H1 (cell line): ENCODE data around the gene OLA1. TPM values are rescaled to one million over a fixed set of nuclear protein-coding genes. Genes with fewer than 3 reads are reported as not detected.

ENCODE experiments used
- CTCF ChIA-PET: fragments of 300-600 bp; sonication (Branson Sonifier 250); formaldehyde crosslinking; loops from one replicate; lab custom pipeline; 2021; ENCODE audit not compliant: partially characterized antibody; lab: Charles Lee
- POLR2A ChIA-PET: fragments of 300-600 bp; sonication (Branson Sonifier 250); formaldehyde crosslinking; loops from one replicate; lab custom pipeline; 2021; ENCODE audit warnings: inconsistent platforms; ENCODE audit not compliant: partially characterized antibody; lab: Charles Lee
- DNase-seq, 2 experiments: peaks; one replicate each; pipeline versions ENCODE4 v3.0.0 to v3.0.0-alpha.2; 2010 to 2022; ENCODE audit warnings: low spot score in 2 of 2, low read depth in 1 of 2, mixed read lengths in 1 of 2
- FAIRE-seq: peaks from 2 replicates; lab custom pipeline; 2011; peaks lifted over from hg19 to GRCh38; lab: Jason Lieb, UNC
- H2AFZ ChIP-seq: 2 replicates; pipeline ENCODE4 v1.8.1; 2012; ENCODE audit warnings: low read length, inconsistent platforms
- H2AK5ac ChIP-seq: 2 replicates; pipeline ENCODE4 v1.6.1; 2013; ENCODE audit warnings: low read depth, low read length
- H2BK120ac ChIP-seq: replicated peaks from 2 replicates; pipeline ENCODE3; 2013; ENCODE audit warnings: low read depth, low read length, inconsistent platforms
- H2BK12ac ChIP-seq: 2 replicates; pipeline ENCODE4 v1.6.1; 2013; ENCODE audit warnings: low read depth, low read length
- H2BK15ac ChIP-seq: 2 replicates; pipeline ENCODE4 v1.6.1; 2013; ENCODE audit warnings: low read length
- H2BK20ac ChIP-seq: 2 replicates; pipeline ENCODE4 v1.6.1; 2013; ENCODE audit warnings: low read length
- H2BK5ac ChIP-seq: 2 replicates; pipeline ENCODE4 v1.6.1; 2013; ENCODE audit warnings: low read depth, low read length
- H3K14ac ChIP-seq: 2 replicates; pipeline ENCODE4 v1.6.1; 2013; ENCODE audit warnings: inconsistent platforms; ENCODE audit not compliant: insufficient read length
- H3K18ac ChIP-seq: 2 replicates; pipeline ENCODE4 v1.6.1; 2013; ENCODE audit warnings: low read length; ENCODE audit errors: extremely low read depth
- H3K23ac ChIP-seq: 2 replicates; pipeline ENCODE4 v1.6.1; 2013; ENCODE audit warnings: inconsistent platforms; ENCODE audit not compliant: insufficient read length
- H3K23me2 ChIP-seq: 2 replicates; pipeline ENCODE4 v1.6.1; 2013; ENCODE audit warnings: low read depth, low read length
- H3K27ac ChIP-seq: 2 replicates; pipeline ENCODE4 v1.6.1; 2011; ENCODE audit warnings: low read depth, low read length, inconsistent platforms
- H3K27me3 ChIP-seq, 4 experiments: replicated peaks in 1 of 4; 1 replicate in 1 of 4; 2 replicates in 3 of 4; pipeline versions ENCODE4 v1.6.1 to v1.8.1; 2011 to 2013; ENCODE audit warnings: low read length in 3 of 4, mild to moderate bottlenecking in 3 of 4, inconsistent platforms in 2 of 4, mixed read lengths in 2 of 4, moderate library complexity in 1 of 4; ENCODE audit not compliant: control insufficient read depth in 3 of 4, insufficient read depth in 3 of 4; ENCODE audit errors: extremely low read depth in 1 of 4
- H3K36me3 ChIP-seq, 4 experiments: 2 replicates each; pipeline versions ENCODE4 v1.6.1 to v1.8.1; 2011 to 2013; ENCODE audit warnings: mild to moderate bottlenecking in 4 of 4, low read length in 3 of 4, moderate library complexity in 2 of 4, control low read depth in 1 of 4, inconsistent platforms in 1 of 4; ENCODE audit not compliant: insufficient read depth in 4 of 4, control insufficient read depth in 2 of 4
- H3K4ac ChIP-seq: replicated peaks from 2 replicates; pipeline ENCODE3; 2013; ENCODE audit warnings: low read length, low read depth, mixed read lengths, inconsistent platforms; ENCODE audit not compliant: insufficient read length
- H3K4me1 ChIP-seq, 4 experiments: replicated peaks in 1 of 4; 1 replicate in 1 of 4; 2 replicates in 3 of 4; pipeline versions ENCODE4 v1.6.1 to v1.8.1; 2011 to 2013; ENCODE audit warnings: low read length in 3 of 4, inconsistent platforms in 2 of 4, mixed read lengths in 1 of 4; ENCODE audit not compliant: insufficient read depth in 4 of 4, control insufficient read depth in 3 of 4
- H3K4me2 ChIP-seq, 2 experiments: 2 replicates each; pipeline versions ENCODE4 v1.6.1 to v1.8.1; 2011 to 2013; ENCODE audit warnings: low read depth in 2 of 2, low read length in 2 of 2, control low read depth in 1 of 2, inconsistent platforms in 1 of 2, mild to moderate bottlenecking in 1 of 2; ENCODE audit not compliant: insufficient read depth in 1 of 2
- H3K4me3 ChIP-seq, 4 experiments: fragments of 200-600, 300-600 bp in 1 of 4; sonication (generic), shearing (Covaris generic), sonication (Bioruptor Twin) in 1 of 4; 2 replicates each; pipeline versions ENCODE4 v1.5.1 to v1.8.1; 2011 to 2016; ENCODE audit warnings: low read length in 4 of 4, low read depth in 3 of 4, control low read depth in 2 of 4, inconsistent platforms in 2 of 4, mild to moderate bottlenecking in 2 of 4, mixed read lengths in 1 of 4, moderate library complexity in 1 of 4; ENCODE audit not compliant: insufficient read depth in 2 of 4; ENCODE audit errors: extremely low read depth in 1 of 4
- H3K56ac ChIP-seq: replicated peaks from 2 replicates; pipeline ENCODE3; 2013; ENCODE audit warnings: low read depth, mild to moderate bottlenecking, mixed read lengths, low read length, inconsistent platforms; ENCODE audit not compliant: insufficient read length
- H3K79me1 ChIP-seq: 2 replicates; pipeline ENCODE4 v1.6.1; 2013; ENCODE audit warnings: low read depth, low read length, control low read depth
- H3K79me2 ChIP-seq, 2 experiments: 2 replicates each; pipeline versions ENCODE4 v1.6.1 to v1.8.1; 2012 to 2013; ENCODE audit warnings: low read length in 2 of 2, mild to moderate bottlenecking in 2 of 2, inconsistent platforms in 1 of 2; ENCODE audit not compliant: insufficient read depth in 2 of 2, control insufficient read depth in 1 of 2
- H3K9ac ChIP-seq, 4 experiments: replicated peaks in 1 of 4; 1 replicate in 1 of 4; 2 replicates in 3 of 4; pipeline versions ENCODE4 v1.6.1 to v1.8.1; 2011 to 2013; ENCODE audit warnings: low read depth in 3 of 4, low read length in 3 of 4, control low read depth in 2 of 4, mild to moderate bottlenecking in 2 of 4, moderate library complexity in 2 of 4, inconsistent platforms in 1 of 4; ENCODE audit errors: extremely low read depth in 1 of 4
- H3K9me3 ChIP-seq, 2 experiments: 2 replicates each; pipeline versions ENCODE4 v1.6.1 to v1.8.1; 2012 to 2013; ENCODE audit warnings: mild to moderate bottlenecking in 2 of 2, moderate library complexity in 2 of 2, control low read depth in 1 of 2, inconsistent platforms in 1 of 2, low read depth in 1 of 2, low read length in 1 of 2, mixed read lengths in 1 of 2; ENCODE audit not compliant: insufficient read depth in 2 of 2
- H4K20me1 ChIP-seq, 2 experiments: replicated peaks in 1 of 2; 2 replicates each; pipeline versions ENCODE3 to v1.8.1; 2011 to 2013; ENCODE audit warnings: inconsistent platforms in 2 of 2, low read length in 2 of 2, mild to moderate bottlenecking in 1 of 2; ENCODE audit not compliant: insufficient read depth in 2 of 2, control insufficient read depth in 1 of 2
- H4K5ac ChIP-seq: 2 replicates; pipeline ENCODE4 v1.6.1; 2013; ENCODE audit warnings: low read length, low read depth, mixed read lengths, inconsistent platforms; ENCODE audit not compliant: insufficient read length
- H4K8ac ChIP-seq: 2 replicates; pipeline ENCODE4 v1.8.0; 2013; ENCODE audit warnings: mild to moderate bottlenecking, moderate library complexity, low read length, inconsistent platforms; ENCODE audit not compliant: insufficient read depth; ENCODE audit errors: extremely low read depth
- H4K91ac ChIP-seq: replicated peaks from 2 replicates; pipeline ENCODE3; 2013; ENCODE audit warnings: low read length, mixed read lengths, inconsistent platforms; ENCODE audit not compliant: insufficient read length
- CTCF ChIP-seq, 3 experiments: IDR thresholded peaks; 1 replicate in 2 of 3; 2 replicates in 1 of 3; pipeline versions ENCODE4 v1.5.1 to v1.6.1; 2011; ENCODE audit warnings: low read length in 3 of 3, mild to moderate bottlenecking in 3 of 3, inconsistent platforms in 2 of 3, low read depth in 1 of 3, moderate library complexity in 1 of 3; ENCODE audit not compliant: insufficient read depth in 1 of 3; ENCODE audit errors: control extremely low read depth in 1 of 3
- HDAC6 ChIP-seq: IDR thresholded peaks from one replicate; pipeline ENCODE4 v1.7.1; 2012; ENCODE audit warnings: low read depth, mild to moderate bottlenecking, inconsistent platforms, low read length, moderate library complexity
- RAD21 ChIP-seq, 2 experiments: IDR thresholded peaks in 1 of 2; conservative IDR thresholded peaks in 1 of 2; 2 replicates each; pipeline ENCODE4 v1.6.1; 2011; ENCODE audit warnings: low read depth in 2 of 2, low read length in 2 of 2, improper control_type of control experiment in 1 of 2, inconsistent platforms in 1 of 2, mild to moderate bottlenecking in 1 of 2, moderate library complexity in 1 of 2
- WGBS, 2 experiments: shearing (Covaris generic) in 1 of 2; methylation state at CpG; one replicate each; pipeline versions ENCODE4 v1.1.6 to v1.1.7; 2013 to 2015; ENCODE audit warnings: low lambda C conversion rate in 2 of 2, mixed read lengths in 2 of 2, inconsistent platforms in 1 of 2, low coverage in 1 of 2, missing lambda C conversion rate in 1 of 2; ENCODE audit not compliant: insufficient replicate concordance in 2 of 2, insufficient coverage in 1 of 2, insufficient read length in 1 of 2; ENCODE audit errors: extremely low coverage in 1 of 2, missing lambda C conversion rate in 1 of 2; 5-methylcytosine and 5-hydroxymethylcytosine counted together
- polyA plus RNA-seq, 7 experiments: library from polyadenylated mRNA; depleted of rRNA in 3 of 7; stranded (reverse) in 5 of 7; unstranded in 2 of 7; fragments of >200 nt in 5 of 7; fragments of 200-250 nt in 2 of 7; gene quantifications; 1 replicate in 5 of 7; 2 replicates in 1 of 7; 4 replicates in 1 of 7; pipeline versions ENCODE4 v1.2.1 to v1.2.3, GENCODE V29; 2011 to 2013; ENCODE audit warnings: missing spikeins in 2 of 7, mixed read lengths in 2 of 7
- total RNA-seq: library from RNA; stranded (reverse); fragmentation: NEBNext Ultra II Directional; extraction: Animal tissue kit (Norgen Biotek cat#: 25700); gene quantifications from 2 replicates; pipeline ENCODE4 v1.2.1, GENCODE V29; 2021

The OLA1 gene
- total and polyA plus RNA-seq, 2 of the 8 experiments (the other 6 are each of a cell fraction or from before 2014, with no cell fraction given), result 39.3 to 158 TPM

GRCh38 chr2:174224125-174224524, 24.2 kb downstream of the OLA1 start:
- WGBS, 2 experiments, result 87% methylated on average over 5 of the region's 5 CpGs; no CpG with 5 or more reads in 1 of the 2 experiments
- Histone ChIP-seq H4K91ac (no peak overlapping the region), H3K4me1 (no peaks in the 10 kb centered on the region), H3K4ac (no peak overlapping the region), H3K14ac (no peak overlapping the region), H2BK5ac (no peak overlapping the region), H3K23me2 (no peaks in the 10 kb centered on the region), H2AK5ac (no peak overlapping the region), H3K9me3 (no peaks in the 10 kb centered on the region), H3K79me1 (peaks cover 3% of the 10 kb centered on the region; the same call in 1 of the 2 replicates), H3K18ac (no peak overlapping the region), H3K36me3 (peaks cover 0 to 9% (median 3%) of the 10 kb centered on the region in 4 experiments; a peak in 4 of 8 replicates), H4K8ac (no peak overlapping the region), H4K20me1 (peaks cover 0 to 2% of the 10 kb centered on the region in 2 experiments), H4K5ac (no peak overlapping the region), H3K23ac (no peak overlapping the region), H2BK12ac (no peak overlapping the region), H2BK15ac (no peak overlapping the region), H3K4me3 (no peak overlapping the region), H3K9ac (no peak overlapping the region), H2BK20ac (no peak overlapping the region), H3K27ac (no peak overlapping the region), H3K4me2 (no peak overlapping the region), H3K79me2 (peaks cover 0 to 5% of the 10 kb centered on the region in 2 experiments; a peak in 1 of 4 replicates), H2AFZ (no peak overlapping the region), H3K27me3 (no peaks in the 10 kb centered on the region), H2BK120ac (no peak overlapping the region), H3K56ac (no peak overlapping the region)
- ChIA-PET POLR2A (interaction anchor here (1.5 kb wide), 2 partner anchors 12 to 113 kb away, joined by 3 to 6 read pairs; no protein-coding TSS in a partner anchor), CTCF (interaction anchor here (1.0 to 2.1 kb wide), 8 partner anchors 7 to 92 kb away, joined by 3 to 10 read pairs (median 4); no protein-coding TSS in a partner anchor)
- no peak for FAIRE-seq
- TF ChIP-seq RAD21 (IDR thresholded peaks at IDR 0.05 in 1 of 2, conservative IDR thresholded peaks at IDR 0.05 in 1 of 2; ENCODE audit: low read depth in 2 of 2, low read length in 2 of 2) (peak in 1 of 2 experiments; percentile 18; a peak in 1 of 4 replicates), CTCF (IDR thresholded peaks at IDR 0.05; ENCODE audit: control extremely low read depth in 1 of 3, insufficient read depth in 1 of 3, low read depth in 1 of 3, low read length in 3 of 3) (peak in 1 of 3 experiments; percentile 1; a peak in 1 of 4 replicates), HDAC6 (no peak)
- DNase-seq, result no peak
